H1 (cell line): ENCODE measurements around the gene FAIM2. TPM values are rescaled to one million over a fixed set of nuclear protein-coding genes. Genes with fewer than 3 reads are reported as not detected.

Experiments
- CTCF ChIA-PET: fragments of 300-600 bp; sonication (Branson Sonifier 250); formaldehyde crosslinking; loops from one replicate; lab custom pipeline; 2021; ENCODE audit not compliant: partially characterized antibody; lab: Charles Lee
- POLR2A ChIA-PET: fragments of 300-600 bp; sonication (Branson Sonifier 250); formaldehyde crosslinking; loops from one replicate; lab custom pipeline; 2021; ENCODE audit warnings: inconsistent platforms; ENCODE audit not compliant: partially characterized antibody; lab: Charles Lee
- DNase-seq, 2 experiments: peaks; one replicate each; pipeline versions ENCODE4 v3.0.0 to v3.0.0-alpha.2; 2010 to 2022; ENCODE audit warnings: low spot score in 2 of 2, low read depth in 1 of 2, mixed read lengths in 1 of 2
- FAIRE-seq: peaks from 2 replicates; lab custom pipeline; 2011; peaks lifted over from hg19 to GRCh38; lab: Jason Lieb, UNC
- H2AFZ ChIP-seq: 2 replicates; pipeline ENCODE4 v1.8.1; 2012; ENCODE audit warnings: low read length, inconsistent platforms
- H2AK5ac ChIP-seq: 2 replicates; pipeline ENCODE4 v1.6.1; 2013; ENCODE audit warnings: low read depth, low read length
- H2BK120ac ChIP-seq: replicated peaks from 2 replicates; pipeline ENCODE3; 2013; ENCODE audit warnings: low read depth, low read length, inconsistent platforms
- H2BK12ac ChIP-seq: 2 replicates; pipeline ENCODE4 v1.6.1; 2013; ENCODE audit warnings: low read depth, low read length
- H2BK15ac ChIP-seq: 2 replicates; pipeline ENCODE4 v1.6.1; 2013; ENCODE audit warnings: low read length
- H2BK20ac ChIP-seq: 2 replicates; pipeline ENCODE4 v1.6.1; 2013; ENCODE audit warnings: low read length
- H2BK5ac ChIP-seq: 2 replicates; pipeline ENCODE4 v1.6.1; 2013; ENCODE audit warnings: low read depth, low read length
- H3K14ac ChIP-seq: 2 replicates; pipeline ENCODE4 v1.6.1; 2013; ENCODE audit warnings: inconsistent platforms; ENCODE audit not compliant: insufficient read length
- H3K18ac ChIP-seq: 2 replicates; pipeline ENCODE4 v1.6.1; 2013; ENCODE audit warnings: low read length; ENCODE audit errors: extremely low read depth
- H3K23ac ChIP-seq: 2 replicates; pipeline ENCODE4 v1.6.1; 2013; ENCODE audit warnings: inconsistent platforms; ENCODE audit not compliant: insufficient read length
- H3K23me2 ChIP-seq: 2 replicates; pipeline ENCODE4 v1.6.1; 2013; ENCODE audit warnings: low read depth, low read length
- H3K27ac ChIP-seq: 2 replicates; pipeline ENCODE4 v1.6.1; 2011; ENCODE audit warnings: low read depth, low read length, inconsistent platforms
- H3K27me3 ChIP-seq, 4 experiments: replicated peaks in 1 of 4; 1 replicate in 1 of 4; 2 replicates in 3 of 4; pipeline versions ENCODE4 v1.6.1 to v1.8.1; 2011 to 2013; ENCODE audit warnings: low read length in 3 of 4, mild to moderate bottlenecking in 3 of 4, inconsistent platforms in 2 of 4, mixed read lengths in 2 of 4, moderate library complexity in 1 of 4; ENCODE audit not compliant: control insufficient read depth in 3 of 4, insufficient read depth in 3 of 4; ENCODE audit errors: extremely low read depth in 1 of 4
- H3K36me3 ChIP-seq, 4 experiments: 2 replicates each; pipeline versions ENCODE4 v1.6.1 to v1.8.1; 2011 to 2013; ENCODE audit warnings: mild to moderate bottlenecking in 4 of 4, low read length in 3 of 4, moderate library complexity in 2 of 4, control low read depth in 1 of 4, inconsistent platforms in 1 of 4; ENCODE audit not compliant: insufficient read depth in 4 of 4, control insufficient read depth in 2 of 4
- H3K4ac ChIP-seq: replicated peaks from 2 replicates; pipeline ENCODE3; 2013; ENCODE audit warnings: low read length, low read depth, mixed read lengths, inconsistent platforms; ENCODE audit not compliant: insufficient read length
- H3K4me1 ChIP-seq, 4 experiments: replicated peaks in 1 of 4; 1 replicate in 1 of 4; 2 replicates in 3 of 4; pipeline versions ENCODE4 v1.6.1 to v1.8.1; 2011 to 2013; ENCODE audit warnings: low read length in 3 of 4, inconsistent platforms in 2 of 4, mixed read lengths in 1 of 4; ENCODE audit not compliant: insufficient read depth in 4 of 4, control insufficient read depth in 3 of 4
- H3K4me2 ChIP-seq, 2 experiments: 2 replicates each; pipeline versions ENCODE4 v1.6.1 to v1.8.1; 2011 to 2013; ENCODE audit warnings: low read depth in 2 of 2, low read length in 2 of 2, control low read depth in 1 of 2, inconsistent platforms in 1 of 2, mild to moderate bottlenecking in 1 of 2; ENCODE audit not compliant: insufficient read depth in 1 of 2
- H3K4me3 ChIP-seq, 4 experiments: fragments of 200-600, 300-600 bp in 1 of 4; sonication (generic), shearing (Covaris generic), sonication (Bioruptor Twin) in 1 of 4; 2 replicates each; pipeline versions ENCODE4 v1.5.1 to v1.8.1; 2011 to 2016; ENCODE audit warnings: low read length in 4 of 4, low read depth in 3 of 4, control low read depth in 2 of 4, inconsistent platforms in 2 of 4, mild to moderate bottlenecking in 2 of 4, mixed read lengths in 1 of 4, moderate library complexity in 1 of 4; ENCODE audit not compliant: insufficient read depth in 2 of 4; ENCODE audit errors: extremely low read depth in 1 of 4
- H3K56ac ChIP-seq: replicated peaks from 2 replicates; pipeline ENCODE3; 2013; ENCODE audit warnings: low read depth, mild to moderate bottlenecking, mixed read lengths, low read length, inconsistent platforms; ENCODE audit not compliant: insufficient read length
- H3K79me1 ChIP-seq: 2 replicates; pipeline ENCODE4 v1.6.1; 2013; ENCODE audit warnings: low read depth, low read length, control low read depth
- H3K79me2 ChIP-seq, 2 experiments: 2 replicates each; pipeline versions ENCODE4 v1.6.1 to v1.8.1; 2012 to 2013; ENCODE audit warnings: low read length in 2 of 2, mild to moderate bottlenecking in 2 of 2, inconsistent platforms in 1 of 2; ENCODE audit not compliant: insufficient read depth in 2 of 2, control insufficient read depth in 1 of 2
- H3K9ac ChIP-seq, 4 experiments: replicated peaks in 1 of 4; 1 replicate in 1 of 4; 2 replicates in 3 of 4; pipeline versions ENCODE4 v1.6.1 to v1.8.1; 2011 to 2013; ENCODE audit warnings: low read depth in 3 of 4, low read length in 3 of 4, control low read depth in 2 of 4, mild to moderate bottlenecking in 2 of 4, moderate library complexity in 2 of 4, inconsistent platforms in 1 of 4; ENCODE audit errors: extremely low read depth in 1 of 4
- H3K9me3 ChIP-seq, 2 experiments: 2 replicates each; pipeline versions ENCODE4 v1.6.1 to v1.8.1; 2012 to 2013; ENCODE audit warnings: mild to moderate bottlenecking in 2 of 2, moderate library complexity in 2 of 2, control low read depth in 1 of 2, inconsistent platforms in 1 of 2, low read depth in 1 of 2, low read length in 1 of 2, mixed read lengths in 1 of 2; ENCODE audit not compliant: insufficient read depth in 2 of 2
- H4K20me1 ChIP-seq, 2 experiments: replicated peaks in 1 of 2; 2 replicates each; pipeline versions ENCODE3 to v1.8.1; 2011 to 2013; ENCODE audit warnings: inconsistent platforms in 2 of 2, low read length in 2 of 2, mild to moderate bottlenecking in 1 of 2; ENCODE audit not compliant: insufficient read depth in 2 of 2, control insufficient read depth in 1 of 2
- H4K5ac ChIP-seq: 2 replicates; pipeline ENCODE4 v1.6.1; 2013; ENCODE audit warnings: low read length, low read depth, mixed read lengths, inconsistent platforms; ENCODE audit not compliant: insufficient read length
- H4K8ac ChIP-seq: 2 replicates; pipeline ENCODE4 v1.8.0; 2013; ENCODE audit warnings: mild to moderate bottlenecking, moderate library complexity, low read length, inconsistent platforms; ENCODE audit not compliant: insufficient read depth; ENCODE audit errors: extremely low read depth
- H4K91ac ChIP-seq: replicated peaks from 2 replicates; pipeline ENCODE3; 2013; ENCODE audit warnings: low read length, mixed read lengths, inconsistent platforms; ENCODE audit not compliant: insufficient read length
- ATF2 ChIP-seq: IDR thresholded peaks from 2 replicates; pipeline ENCODE4 v1.6.1; 2012; ENCODE audit warnings: low read length, inconsistent platforms
- GTF2F1 ChIP-seq: IDR thresholded peaks from 2 replicates; pipeline ENCODE4 v1.6.1; 2012; ENCODE audit warnings: low read depth, low read length, improper control_type of control experiment, borderline replicate concordance
- JUND ChIP-seq: IDR thresholded peaks from 2 replicates; pipeline ENCODE4 v1.6.1; 2011; ENCODE audit warnings: mild to moderate bottlenecking, improper control_type of control experiment, low read length
- KDM1A ChIP-seq: fragments of 200-600, 300-600 bp; sonication (generic); IDR thresholded peaks from 2 replicates; pipeline ENCODE4 v1.7.1; 2016; ENCODE audit warnings: mild to moderate bottlenecking, low read length, borderline replicate concordance
- NANOG ChIP-seq: IDR thresholded peaks from 2 replicates; pipeline ENCODE4 v1.6.1; 2011; ENCODE audit warnings: low read length, low read depth, mild to moderate bottlenecking, inconsistent platforms; ENCODE audit not compliant: insufficient read depth, poor library complexity, severe bottlenecking
- PHF8 ChIP-seq: fragments of 200-600 bp; sonication (generic); conservative IDR thresholded peaks from 2 replicates; pipeline ENCODE4 v1.7.1; 2012; ENCODE audit warnings: low read depth, mild to moderate bottlenecking, inconsistent platforms, low read length, moderate library complexity
- SIN3A ChIP-seq, 2 experiments: IDR thresholded peaks in 1 of 2; conservative IDR thresholded peaks in 1 of 2; 2 replicates each; pipeline ENCODE4 v1.6.1; 2011 to 2012; ENCODE audit warnings: low read length in 2 of 2, improper control_type of control experiment in 1 of 2, low read depth in 1 of 2, mild to moderate bottlenecking in 1 of 2
- SIRT6 ChIP-seq: IDR thresholded peaks from one replicate; pipeline ENCODE4 v1.7.1; 2012; ENCODE audit warnings: low read length, inconsistent platforms
- SRF ChIP-seq: IDR thresholded peaks from 2 replicates; pipeline ENCODE4 v1.6.1; 2011; ENCODE audit warnings: mild to moderate bottlenecking, low read depth, low read length, moderate library complexity
- TCF12 ChIP-seq: IDR thresholded peaks from 2 replicates; pipeline ENCODE4 v1.6.1; 2011; ENCODE audit warnings: low read depth, mild to moderate bottlenecking, low read length
- ZNF274 ChIP-seq: IDR thresholded peaks from 2 replicates; pipeline ENCODE4 v1.7.0; 2012; ENCODE audit warnings: low read length, borderline replicate concordance; ENCODE audit errors: extremely low read depth
- WGBS, 2 experiments: shearing (Covaris generic) in 1 of 2; methylation state at CpG; one replicate each; pipeline versions ENCODE4 v1.1.6 to v1.1.7; 2013 to 2015; ENCODE audit warnings: low lambda C conversion rate in 2 of 2, mixed read lengths in 2 of 2, inconsistent platforms in 1 of 2, low coverage in 1 of 2, missing lambda C conversion rate in 1 of 2; ENCODE audit not compliant: insufficient replicate concordance in 2 of 2, insufficient coverage in 1 of 2, insufficient read length in 1 of 2; ENCODE audit errors: extremely low coverage in 1 of 2, missing lambda C conversion rate in 1 of 2; 5-methylcytosine and 5-hydroxymethylcytosine counted together
- polyA plus RNA-seq, 7 experiments: library from polyadenylated mRNA; depleted of rRNA in 3 of 7; stranded (reverse) in 5 of 7; unstranded in 2 of 7; fragments of >200 nt in 5 of 7; fragments of 200-250 nt in 2 of 7; gene quantifications; 1 replicate in 5 of 7; 2 replicates in 1 of 7; 4 replicates in 1 of 7; pipeline versions ENCODE4 v1.2.1 to v1.2.3, GENCODE V29; 2011 to 2013; ENCODE audit warnings: missing spikeins in 2 of 7, mixed read lengths in 2 of 7
- total RNA-seq: library from RNA; stranded (reverse); fragmentation: NEBNext Ultra II Directional; extraction: Animal tissue kit (Norgen Biotek cat#: 25700); gene quantifications from 2 replicates; pipeline ENCODE4 v1.2.1, GENCODE V29; 2021

Gene FAIM2
- total and polyA plus RNA-seq, 2 of the 8 experiments (the other 6 are each of a cell fraction or from before 2014, with no cell fraction given), result 0.89 to 1.3 TPM

- Histone ChIP-seq H3K27ac (no peak overlapping the region), H3K36me3 (no peaks in the 10 kb centered on the region), H4K20me1 (no peaks in the 10 kb centered on the region), H3K23ac (no peak overlapping the region), H2AFZ (no peak overlapping the region), H3K79me1 (no peaks in the 10 kb centered on the region; the same call in 1 of the 2 replicates), H3K4me1 (peaks cover 0 to 26% (median 13%) of the 10 kb centered on the region in 4 experiments; a peak in 6 of 7 replicates), H2AK5ac (no peak overlapping the region), H3K9me3 (no peaks in the 10 kb centered on the region), H3K18ac (no peak overlapping the region; the same call in 1 of the 2 replicates), H4K5ac (no peak overlapping the region), H4K8ac (no peak overlapping the region; the same call in 1 of the 2 replicates), H3K14ac (no peak overlapping the region), H2BK12ac (no peak overlapping the region), H3K56ac (no peak overlapping the region), H4K91ac (no peak overlapping the region), H3K4ac (no peak overlapping the region), H3K23me2 (no peaks in the 10 kb centered on the region; the same call in 1 of the 2 replicates), H3K4me3 (no peak overlapping the region), H2BK15ac (no peak overlapping the region), H3K27me3 (no peaks in the 10 kb centered on the region), H2BK20ac (no peak overlapping the region), H3K9ac (no peak overlapping the region), H2BK5ac (no peak overlapping the region), H3K79me2 (no peaks in the 10 kb centered on the region), H2BK120ac (no peak overlapping the region), H3K4me2 (no peak overlapping the region)
- ChIA-PET POLR2A (interaction anchor here (1.0 to 1.8 kb wide), 4 partner anchors 10 to 144 kb away, joined by 3 to 5 read pairs (median 4); no protein-coding TSS in a partner anchor), CTCF (interaction anchor here (0.6 to 2.9 kb wide), 8 partner anchors 8 to 122 kb away, joined by 3 to 22 read pairs (median 10); no protein-coding TSS in a partner anchor)
- WGBS, 2 experiments, result 87% methylated on average over 8 of the region's 9 CpGs; no CpG with 5 or more reads in 1 of the 2 experiments
- DNase-seq (no peak), FAIRE-seq (no peak)
- TF ChIP-seq NANOG, result no peak
- TF ChIP-seq SIN3A (conservative IDR thresholded peaks at IDR 0.05 in 1 of 2, IDR thresholded peaks at IDR 0.05 in 1 of 2; ENCODE audit: low read depth in 1 of 2, low read length in 2 of 2), result no peak
- TF ChIP-seq PHF8, result no peak
- TF ChIP-seq ZNF274, result no peak
- TF ChIP-seq ATF2, result no peak
- TF ChIP-seq SIRT6, result no peak
- TF ChIP-seq JUND, result no peak
- no peak for TF ChIP-seq TCF12
- TF ChIP-seq KDM1A, result no peak
- no peak for TF ChIP-seq SRF
- TF ChIP-seq GTF2F1, result no peak
Observed at GRCh38 chr12:49887091-49887490, 16.6 kb downstream of the FAIM2 start.
